K562 (cell line): ENCODE data around the gene LEPR.

ENCODE experiments used
- E2F4 ChIP-seq: sonication (generic); formaldehyde crosslinking; IDR thresholded peaks from 2 replicates; pipeline ENCODE4 v1.8.0; 2022; ENCODE audit warnings: mild to moderate bottlenecking, low read depth, missing genetic modification reagents
- EP300 ChIP-seq: IDR thresholded peaks from 2 replicates; pipeline ENCODE4 v1.6.1; 2012; ENCODE audit warnings: low read length, improper control_type of control experiment
- HDAC1 ChIP-seq, 2 experiments: fragments of 450-650 bp; IDR thresholded peaks; 2 replicates each; pipeline ENCODE4 v1.6.1; 2016 to 2017; ENCODE audit warnings: inconsistent platforms in 1 of 2, mild to moderate bottlenecking in 1 of 2, moderate library complexity in 1 of 2
- JUN ChIP-seq, 2 experiments: sonication (generic) in 1 of 2; formaldehyde crosslinking in 1 of 2; IDR thresholded peaks; 2 replicates each; pipeline versions ENCODE4 v1.6.1 to v1.8.0; 2012 to 2022; ENCODE audit warnings: borderline replicate concordance in 2 of 2, mild to moderate bottlenecking in 2 of 2, improper control_type of control experiment in 1 of 2, low read depth in 1 of 2, low read length in 1 of 2, missing genetic modification reagents in 1 of 2
- JUNB ChIP-seq: fragments of 450-650 bp; formaldehyde crosslinking; conservative IDR thresholded peaks from 2 replicates; pipeline ENCODE4 v1.4.0; 2020; ENCODE audit warnings: mild to moderate bottlenecking
- MTF1 ChIP-seq: fragments of 250-450 bp; sonication (Bioruptor Pico); IDR thresholded peaks from 2 replicates; pipeline ENCODE4 v1.9.0; 2021; ENCODE audit warnings: moderate library complexity, mild to moderate bottlenecking, inconsistent platforms, borderline replicate concordance
- NR3C1 ChIP-seq: sonication (generic); formaldehyde crosslinking; IDR thresholded peaks from 2 replicates; pipeline ENCODE4 v1.8.1; 2022; ENCODE audit warnings: missing genetic modification reagents
- POLR2AphosphoS5 ChIP-seq: IDR thresholded peaks from 2 replicates; pipeline ENCODE4 v1.6.1; 2011; ENCODE audit warnings: mild to moderate bottlenecking, low read depth, low read length, moderate library complexity; ENCODE audit not compliant: control insufficient read depth, insufficient read depth
- SIN3A ChIP-seq, 2 experiments: fragments of 150-350 bp in 1 of 2; IDR thresholded peaks; 2 replicates each; pipeline ENCODE4 v1.6.1; 2011 to 2016; ENCODE audit warnings: borderline replicate concordance in 2 of 2, low read depth in 2 of 2, low read length in 2 of 2, mild to moderate bottlenecking in 2 of 2, moderate library complexity in 2 of 2; ENCODE audit not compliant: control insufficient read depth in 1 of 2
- ZNF175 ChIP-seq: fragments of 200-800 bp; sonication (Bioruptor generic); IDR thresholded peaks from 2 replicates; pipeline ENCODE4 v1.6.1; 2016; ENCODE audit warnings: low read depth, mild to moderate bottlenecking, missing genetic modification characterization, missing compliant biosample characterization
- ZNF3 ChIP-seq: fragments of 250-450 bp; sonication (Bioruptor Pico); IDR thresholded peaks from 2 replicates; pipeline ENCODE4 v1.5.0; 2021; ENCODE audit warnings: mild to moderate bottlenecking, moderate library complexity
- ZNF707 ChIP-seq: fragments of 250-450 bp; sonication (Bioruptor Pico); conservative IDR thresholded peaks from 2 replicates; pipeline ENCODE4 v1.8.0; 2022; ENCODE audit warnings: inconsistent platforms, mild to moderate bottlenecking, moderate library complexity
- ZNF778 ChIP-seq: fragments of 450-650 bp; formaldehyde crosslinking; IDR thresholded peaks from 2 replicates; pipeline ENCODE4 v1.4.0; 2020; ENCODE audit warnings: mild to moderate bottlenecking, moderate library complexity
- TF ChIP-seq, protein P1 (sequence below): fragments of 450-650 bp; IDR thresholded peaks from 2 replicates; pipeline ENCODE4 v1.6.1; 2017; ENCODE audit warnings: antibody characterized with exemption

DNA sequence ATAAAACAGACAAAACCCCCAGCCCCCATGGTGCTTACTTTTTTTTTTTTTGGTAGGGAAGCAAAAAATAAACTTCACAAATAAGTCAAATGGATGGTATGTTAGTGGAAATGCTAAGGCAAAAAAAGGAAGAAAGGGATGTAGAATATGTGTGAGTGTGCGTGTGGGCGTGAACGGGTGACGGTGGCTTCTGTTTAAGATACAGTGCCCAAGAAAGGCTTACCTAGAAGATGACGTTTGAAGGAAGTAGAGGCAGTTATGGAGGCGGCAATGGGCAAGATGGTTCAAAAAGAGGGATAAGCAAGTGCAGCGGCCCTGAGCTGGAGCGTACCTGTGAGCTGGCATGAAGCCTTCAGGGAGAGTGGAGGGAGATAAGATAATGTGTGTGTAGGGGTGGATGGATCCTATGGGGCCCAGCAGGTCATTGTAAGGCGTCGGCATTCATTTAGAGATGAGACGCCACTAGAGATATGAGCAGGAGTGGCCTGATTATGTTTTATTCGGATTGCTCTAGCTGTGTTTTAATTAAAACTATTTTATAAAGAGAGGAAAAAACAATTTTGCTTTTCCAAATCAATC is 19.9 kb downstream of the LEPR start:
- no peak for TF ChIP-seq E2F4
- no peak for TF ChIP-seq ZNF3 (CRISPR knock-in tag)
- TF ChIP-seq ZNF707: no peak
- TF ChIP-seq ZNF778 (CRISPR knock-in tag): no peak
- no peak for TF ChIP-seq HDAC1 (IDR thresholded peaks at IDR 0.05)
- TF ChIP-seq POLR2AphosphoS5: no peak
- no peak for TF ChIP-seq EP300
- no peak for TF ChIP-seq JUN (IDR thresholded peaks at IDR 0.05; ENCODE audit: borderline replicate concordance, low read depth, low read length)
- no peak for TF ChIP-seq JUN (CRISPR knock-in tag; IDR thresholded peaks at IDR 0.05; ENCODE audit: borderline replicate concordance)
- TF ChIP-seq, protein P1, sequence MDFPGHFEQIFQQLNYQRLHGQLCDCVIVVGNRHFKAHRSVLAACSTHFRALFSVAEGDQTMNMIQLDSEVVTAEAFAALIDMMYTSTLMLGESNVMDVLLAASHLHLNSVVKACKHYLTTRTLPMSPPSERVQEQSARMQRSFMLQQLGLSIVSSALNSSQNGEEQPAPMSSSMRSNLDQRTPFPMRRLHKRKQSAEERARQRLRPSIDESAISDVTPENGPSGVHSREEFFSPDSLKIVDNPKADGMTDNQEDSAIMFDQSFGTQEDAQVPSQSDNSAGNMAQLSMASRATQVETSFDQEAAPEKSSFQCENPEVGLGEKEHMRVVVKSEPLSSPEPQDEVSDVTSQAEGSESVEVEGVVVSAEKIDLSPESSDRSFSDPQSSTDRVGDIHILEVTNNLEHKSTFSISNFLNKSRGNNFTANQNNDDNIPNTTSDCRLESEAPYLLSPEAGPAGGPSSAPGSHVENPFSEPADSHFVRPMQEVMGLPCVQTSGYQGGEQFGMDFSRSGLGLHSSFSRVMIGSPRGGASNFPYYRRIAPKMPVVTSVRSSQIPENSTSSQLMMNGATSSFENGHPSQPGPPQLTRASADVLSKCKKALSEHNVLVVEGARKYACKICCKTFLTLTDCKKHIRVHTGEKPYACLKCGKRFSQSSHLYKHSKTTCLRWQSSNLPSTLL: no peak
- no peak for TF ChIP-seq MTF1 (CRISPR knock-in tag)
- no peak for TF ChIP-seq NR3C1
- TF ChIP-seq SIN3A (IDR thresholded peaks at IDR 0.05; ENCODE audit: borderline replicate concordance in 2 of 2, control insufficient read depth in 1 of 2, low read depth in 2 of 2, low read length in 2 of 2): no peak
- no peak for TF ChIP-seq JUNB
- TF ChIP-seq ZNF175 (CRISPR knock-in tag): no peak
